Vagina (tissue), 2 donors: ENCODE results near the gene NFE2L2. TPM values are rescaled to one million over a fixed set of nuclear protein-coding genes. Genes with fewer than 3 reads are reported as not detected.
"Not testable (repeated sequence)": the region's sequence is repeated elsewhere in the genome, so short reads cannot be mapped to it uniquely, and the experiment has no call there.

Experiments
- DNase-seq, 2 donors: peaks; one replicate each; pipeline ENCODE4 v3.0.0-alpha.2; 2017; ENCODE audit errors: extremely low spot score in 2 of 2
- H3K27ac ChIP-seq: fragments of 200-600 bp; sonication (generic); one replicate; pipeline ENCODE4 v1.5.1; 2019
- H3K27me3 ChIP-seq: fragments of 200-600 bp; sonication (generic); one replicate; pipeline ENCODE4 v1.5.1; 2019
- H3K36me3 ChIP-seq, 2 donors: fragments of 200-600 bp; sonication (generic); one replicate each; pipeline ENCODE4 v1.5.1; 2017 to 2019
- H3K4me1 ChIP-seq: fragments of 200-600 bp; sonication (generic); one replicate; pipeline ENCODE4 v1.5.1; 2019
- H3K4me3 ChIP-seq, 2 donors: fragments of 200-600 bp; sonication (generic); 1 replicate in 1 of 2; 2 replicates in 1 of 2; pipeline ENCODE4 v1.5.1; 2016 to 2019
- H3K9me3 ChIP-seq: fragments of 200-600 bp; sonication (generic); one replicate; pipeline ENCODE4 v1.5.1; 2019
- CTCF ChIP-seq, 3 experiments: fragments of 450-650 bp in 2 of 3; fragments of 200-600 bp in 1 of 3; sonication (generic) in 1 of 3; IDR thresholded peaks; one replicate each; pipeline ENCODE4 v1.5.1; 2017 to 2019; ENCODE audit warnings: antibody characterized with exemption in 3 of 3, mild to moderate bottlenecking in 2 of 3, moderate library complexity in 2 of 3
- POLR2A ChIP-seq, 2 donors: fragments of 450-650 bp; IDR thresholded peaks; one replicate each; pipeline ENCODE4 v1.6.1; 2017; ENCODE audit warnings: antibody characterized with exemption in 2 of 2, mild to moderate bottlenecking in 2 of 2, moderate library complexity in 2 of 2
- POLR2AphosphoS5 ChIP-seq, 2 donors: sonication (generic); formaldehyde crosslinking; IDR thresholded peaks; one replicate each; pipeline ENCODE4 v1.9.0; 2017; ENCODE audit warnings: antibody characterized with exemption in 2 of 2, mild to moderate bottlenecking in 2 of 2, low read depth in 1 of 2; ENCODE audit not compliant: insufficient read depth in 1 of 2
- intact Hi-C: fragments of 100-400 bp; cut with DNase I; formaldehyde crosslinking; loops from one replicate; pipeline ENCODE4 v1.15.1; 2023
- total RNA-seq: library from RNA; depleted of rRNA; stranded (reverse); fragments of >200 nt; gene quantifications from one replicate; pipeline ENCODE4 v1.2.3, GENCODE V29; 2016

NFE2L2 gene
- total RNA-seq, 1 donor from 2014 or later, result 147 TPM

GRCh38 chr2:177232098-177232704, 32.3 kb downstream of the NFE2L2 start:
- Histone ChIP-seq H3K36me3 (peaks cover 0 to 54% of the 10 kb centered on the region in 2 donors), H3K4me1 (peaks cover 54% of the 10 kb centered on the region), H3K27ac (no peak overlapping the region), H3K27me3 (no peaks in the 10 kb centered on the region), H3K9me3 (no peaks in the 10 kb centered on the region), H3K4me3 (no peak overlapping the region)
- TF ChIP-seq POLR2A (IDR thresholded peaks at IDR 0.05) (no peak), POLR2AphosphoS5 (IDR thresholded peaks at IDR 0.05; ENCODE audit: insufficient read depth in 1 of 2, low read depth in 1 of 2) (no peak), CTCF (IDR thresholded peaks at IDR 0.05) (no peak)
- intact Hi-C loops, result no loop called here
- no peak for DNase-seq

- TF ChIP-seq CTCF (IDR thresholded peaks at IDR 0.05) (no peak), POLR2A (IDR thresholded peaks at IDR 0.05) (no peak)
- intact Hi-C loops, result no loop called here
Observed at GRCh38 chr2:177231270-177231669, 33.3 kb downstream of the NFE2L2 start.

GRCh38 chr2:177229442-177230242, 34.9 kb downstream of the NFE2L2 start:
- Histone ChIP-seq H3K4me3 (no peak overlapping the region), H3K27ac (no peak overlapping the region), H3K36me3 (peaks cover 0 to 50% of the 10 kb centered on the region in 2 donors), H3K27me3 (no peaks in the 10 kb centered on the region), H3K9me3 (no peaks in the 10 kb centered on the region), H3K4me1 (peaks cover 32% of the 10 kb centered on the region)
- intact Hi-C loops, result no loop called here
- no peak for TF ChIP-seq POLR2AphosphoS5 (IDR thresholded peaks at IDR 0.05; ENCODE audit: insufficient read depth in 1 of 2, low read depth in 1 of 2)
- TF ChIP-seq CTCF (IDR thresholded peaks at IDR 0.05), result no peak
- TF ChIP-seq POLR2A (IDR thresholded peaks at IDR 0.05), result no peak
- no peak for DNase-seq

More at GRCh38 chr2:177231270-177231669, 33.3 kb downstream of the NFE2L2 start:
- no peak overlapping the region for H3K4me3 ChIP-seq
- peaks cover 0 to 54% of the 10 kb centered on the region in 2 donors for H3K36me3 ChIP-seq
- peaks cover 48% of the 10 kb centered on the region for H3K4me1 ChIP-seq
- no peak for DNase-seq
- H3K27ac ChIP-seq, result no peak overlapping the region
- H3K9me3 ChIP-seq, result no peaks in the 10 kb centered on the region
- no peaks in the 10 kb centered on the region for H3K27me3 ChIP-seq

- H3K27ac ChIP-seq, result no peak overlapping the region
- no peak for TF ChIP-seq CTCF (IDR thresholded peaks at IDR 0.05)
- no peak for TF ChIP-seq POLR2AphosphoS5 (IDR thresholded peaks at IDR 0.05; ENCODE audit: insufficient read depth in 1 of 2, low read depth in 1 of 2)
- TF ChIP-seq POLR2A (IDR thresholded peaks at IDR 0.05), result no peak
- intact Hi-C loops, result no loop called here
- H3K36me3 ChIP-seq, result peaks cover 0 to 44% of the 10 kb centered on the region in 2 donors
- no peak overlapping the region for H3K4me3 ChIP-seq
- no peaks in the 10 kb centered on the region for H3K9me3 ChIP-seq
- H3K27me3 ChIP-seq, result no peaks in the 10 kb centered on the region
- H3K4me1 ChIP-seq, result peaks cover 38% of the 10 kb centered on the region
- DNase-seq, result no peak
Observed at GRCh38 chr2:177225965-177226360, 38.6 kb downstream of the NFE2L2 start.

GRCh38 chr2:177223436-177223835, 41.1 kb downstream of the NFE2L2 start:
- DNase-seq, H3K4me3 ChIP-seq, H3K27ac ChIP-seq, H3K9me3 ChIP-seq, H3K27me3 ChIP-seq, intact Hi-C loops: not testable (repeated sequence)
- peaks cover 34% of the 10 kb centered on the region for H3K4me1 ChIP-seq
- peaks cover 2 to 46% of the 10 kb centered on the region in 2 donors for H3K36me3 ChIP-seq
